Rectal smooth muscle tissue (tissue), 1 donor: ENCODE data around the gene ANAPC10.

Experiments used
- H3K27ac ChIP-seq: one replicate; pipeline ENCODE4 v1.7.0; 2013; ENCODE audit warnings: low read depth, low read length, inconsistent platforms
- H3K27me3 ChIP-seq: one replicate; pipeline ENCODE4 v1.7.0; 2013; ENCODE audit warnings: low read length; ENCODE audit not compliant: control insufficient read depth, insufficient read depth
- H3K36me3 ChIP-seq: one replicate; pipeline ENCODE4 v1.7.0; 2013; ENCODE audit warnings: low read length; ENCODE audit not compliant: control insufficient read depth, insufficient read depth
- H3K4me1 ChIP-seq: one replicate; pipeline ENCODE4 v1.7.0; 2013; ENCODE audit warnings: low read length; ENCODE audit not compliant: control insufficient read depth, insufficient read depth
- H3K4me3 ChIP-seq: one replicate; pipeline ENCODE4 v1.7.0; 2013; ENCODE audit warnings: low read length
- H3K9ac ChIP-seq: one replicate; pipeline ENCODE4 v1.7.0; 2013; ENCODE audit warnings: low read length

Gene ANAPC10

DNA sequence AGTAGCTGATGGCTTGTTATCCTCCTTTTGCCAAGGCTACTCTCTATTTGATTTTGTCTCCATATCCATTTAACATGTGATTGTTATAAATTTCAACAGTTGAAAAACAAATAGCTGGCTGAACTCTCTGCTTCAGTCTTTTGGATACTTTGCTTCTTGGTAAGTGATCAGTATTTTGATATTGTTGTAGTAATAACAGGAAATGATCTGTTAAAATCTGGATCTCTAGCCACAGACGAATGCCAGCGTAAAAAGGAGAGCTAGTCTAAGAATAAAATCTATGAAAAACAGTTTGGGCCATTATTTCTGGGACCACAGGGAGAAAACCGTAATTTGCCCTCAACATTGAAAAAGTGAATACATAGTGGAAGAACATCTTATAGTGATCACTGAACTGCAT lies 113.8 kb downstream of the ANAPC10 start:
- H3K27ac ChIP-seq = no peak overlapping the region
- H3K9ac ChIP-seq = no peak overlapping the region
- H3K4me3 ChIP-seq = no peak overlapping the region
- no peaks in the 10 kb centered on the region for H3K4me1 ChIP-seq
- H3K36me3 ChIP-seq = no peaks in the 10 kb centered on the region
- H3K27me3 ChIP-seq = no peaks in the 10 kb centered on the region

GRCh38 chr4:144975718-144976117 lies 122.3 kb downstream of the ANAPC10 start:
- Histone ChIP-seq H3K36me3 (no peaks in the 10 kb centered on the region), H3K27me3 (no peaks in the 10 kb centered on the region), H3K27ac (no peak overlapping the region), H3K9ac (no peak overlapping the region), H3K4me3 (no peak overlapping the region), H3K4me1 (no peaks in the 10 kb centered on the region)

GRCh38 chr4:144970597-144970996 lies 127.4 kb downstream of the ANAPC10 start:
- no peaks in the 10 kb centered on the region for H3K4me1 ChIP-seq
- no peak overlapping the region for H3K4me3 ChIP-seq
- no peak overlapping the region for H3K9ac ChIP-seq
- H3K27me3 ChIP-seq = no peaks in the 10 kb centered on the region
- H3K27ac ChIP-seq = no peak overlapping the region
- H3K36me3 ChIP-seq = no peaks in the 10 kb centered on the region

GRCh38 chr4:144969821-144970220 lies 128.2 kb downstream of the ANAPC10 start:
- Histone ChIP-seq H3K36me3 (no peaks in the 10 kb centered on the region), H3K4me1 (no peaks in the 10 kb centered on the region), H3K9ac (no peak overlapping the region), H3K4me3 (no peak overlapping the region), H3K27ac (no peak overlapping the region), H3K27me3 (no peaks in the 10 kb centered on the region)

- H3K4me3 ChIP-seq = no peak overlapping the region
- no peaks in the 10 kb centered on the region for H3K36me3 ChIP-seq
- H3K27ac ChIP-seq = no peak overlapping the region
- no peaks in the 10 kb centered on the region for H3K27me3 ChIP-seq
- H3K4me1 ChIP-seq = no peaks in the 10 kb centered on the region
- no peak overlapping the region for H3K9ac ChIP-seq
These were observed 129.4 kb downstream of the ANAPC10 start for GRCh38 chr4:144968606-144969005.

DNA sequence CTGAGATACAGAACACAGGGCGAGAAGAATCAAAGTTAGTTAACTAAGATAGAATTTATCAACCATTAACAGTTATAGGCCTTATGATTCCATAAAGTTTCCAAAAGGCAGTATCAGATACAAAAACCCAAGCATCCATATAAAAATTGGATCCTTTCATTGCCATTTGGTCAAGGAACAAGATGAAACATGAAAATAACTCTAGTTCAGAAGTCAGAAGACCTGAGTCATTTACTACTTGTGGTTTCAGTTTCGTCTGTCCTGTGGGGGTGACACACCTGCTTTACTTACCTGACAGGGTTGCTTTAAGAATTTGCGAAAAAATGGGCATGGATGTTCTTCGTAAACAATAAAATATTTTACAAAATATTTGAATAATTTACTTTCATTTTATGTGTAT lies 130.8 kb downstream of the ANAPC10 start:
- Histone ChIP-seq H3K36me3 (no peaks in the 10 kb centered on the region), H3K4me1 (no peaks in the 10 kb centered on the region), H3K4me3 (no peak overlapping the region), H3K27ac (no peak overlapping the region), H3K27me3 (no peaks in the 10 kb centered on the region), H3K9ac (no peak overlapping the region)

DNA sequence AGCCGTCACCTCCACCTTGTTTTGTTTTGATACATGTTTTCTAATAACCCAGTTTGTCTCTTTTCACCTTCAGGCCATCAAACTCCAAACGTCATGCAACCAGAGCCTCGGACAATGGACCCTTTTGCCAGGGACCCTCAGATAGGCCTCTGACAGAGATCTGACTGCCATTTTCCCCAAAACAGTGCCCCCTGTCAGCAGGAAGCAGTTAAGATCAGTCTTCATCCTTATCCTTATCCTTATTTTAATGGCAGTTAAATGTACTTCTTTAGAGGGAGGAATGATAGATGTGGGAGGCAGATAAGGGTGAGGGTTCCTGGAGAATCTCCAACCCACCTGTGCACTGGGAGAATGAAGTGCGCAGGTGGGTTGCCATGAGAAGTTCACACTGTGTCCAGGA lies 135.7 kb downstream of the ANAPC10 start:
- Histone ChIP-seq H3K4me1 (no peaks in the 10 kb centered on the region), H3K27me3 (no peaks in the 10 kb centered on the region), H3K9ac (no peak overlapping the region), H3K4me3 (no peak overlapping the region), H3K36me3 (no peaks in the 10 kb centered on the region), H3K27ac (no peak overlapping the region)

DNA sequence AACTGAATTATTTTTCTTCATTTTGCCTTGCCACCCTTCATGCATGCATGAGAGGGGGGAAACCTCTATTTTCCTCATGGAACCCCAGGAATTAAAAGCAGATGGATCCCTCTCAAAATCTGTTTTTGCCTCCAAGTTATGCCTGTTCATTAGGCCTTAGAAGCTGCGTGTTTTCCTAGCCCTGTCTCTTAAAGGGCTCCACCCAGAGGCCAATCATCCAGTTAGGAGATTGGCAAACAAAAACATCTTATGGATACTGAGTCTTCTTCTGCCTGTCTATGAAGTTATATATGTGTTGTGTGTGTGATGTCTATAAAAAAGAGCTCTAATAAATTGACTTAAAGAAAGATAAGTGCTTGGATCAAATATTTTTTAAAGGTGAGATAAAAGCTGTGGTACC lies 142.9 kb downstream of the ANAPC10 start:
- Histone ChIP-seq H3K27ac (no peak overlapping the region), H3K4me1 (no peaks in the 10 kb centered on the region), H3K27me3 (no peaks in the 10 kb centered on the region), H3K9ac (no peak overlapping the region), H3K36me3 (no peaks in the 10 kb centered on the region), H3K4me3 (no peak overlapping the region)

DNA sequence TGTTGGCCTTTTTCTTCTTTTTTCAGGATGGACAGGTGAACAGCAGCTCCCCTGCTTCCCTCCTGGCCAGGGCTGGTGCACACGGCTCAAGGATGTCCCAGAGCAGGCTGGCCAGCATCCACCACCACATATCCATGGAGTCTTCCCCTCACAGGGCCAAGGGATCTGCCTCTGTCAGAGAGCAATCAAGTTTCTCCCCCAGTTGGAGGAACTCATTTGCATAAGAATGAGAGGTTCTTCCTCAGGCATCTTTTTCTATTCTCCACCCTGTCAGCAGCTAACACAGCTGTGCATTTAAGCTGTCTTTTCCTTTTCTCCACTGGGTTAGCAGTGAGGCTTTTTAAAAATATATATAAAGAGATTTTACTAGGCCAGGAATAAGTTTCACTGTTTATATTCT lies 143.8 kb downstream of the ANAPC10 start:
- Histone ChIP-seq H3K4me1 (no peaks in the 10 kb centered on the region), H3K27ac (no peak overlapping the region), H3K4me3 (no peak overlapping the region), H3K9ac (no peak overlapping the region), H3K27me3 (no peaks in the 10 kb centered on the region), H3K36me3 (no peaks in the 10 kb centered on the region)

DNA sequence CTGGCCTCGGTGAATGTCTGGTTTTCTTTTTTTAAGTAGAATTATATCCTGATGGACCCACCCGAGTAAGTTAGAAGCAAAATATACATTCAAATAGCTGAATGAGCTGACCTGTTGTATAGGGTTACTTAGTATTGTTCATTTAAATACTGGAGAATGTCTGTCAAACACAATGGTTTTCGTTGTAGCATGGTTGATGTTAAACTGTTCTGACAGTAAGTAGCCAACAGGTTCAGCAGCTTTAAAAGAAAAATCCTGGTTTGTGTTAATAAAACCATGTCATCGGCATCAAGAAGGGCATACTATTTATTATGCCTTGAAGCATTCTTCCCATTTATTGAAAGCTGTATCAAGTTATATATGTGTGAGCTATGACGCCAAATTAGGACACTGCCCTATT lies 149.6 kb downstream of the ANAPC10 start:
- no peaks in the 10 kb centered on the region for H3K4me1 ChIP-seq
- no peaks in the 10 kb centered on the region for H3K36me3 ChIP-seq
- no peak overlapping the region for H3K4me3 ChIP-seq
- H3K27me3 ChIP-seq = no peaks in the 10 kb centered on the region
- no peak overlapping the region for H3K9ac ChIP-seq
- H3K27ac ChIP-seq = no peak overlapping the region

DNA sequence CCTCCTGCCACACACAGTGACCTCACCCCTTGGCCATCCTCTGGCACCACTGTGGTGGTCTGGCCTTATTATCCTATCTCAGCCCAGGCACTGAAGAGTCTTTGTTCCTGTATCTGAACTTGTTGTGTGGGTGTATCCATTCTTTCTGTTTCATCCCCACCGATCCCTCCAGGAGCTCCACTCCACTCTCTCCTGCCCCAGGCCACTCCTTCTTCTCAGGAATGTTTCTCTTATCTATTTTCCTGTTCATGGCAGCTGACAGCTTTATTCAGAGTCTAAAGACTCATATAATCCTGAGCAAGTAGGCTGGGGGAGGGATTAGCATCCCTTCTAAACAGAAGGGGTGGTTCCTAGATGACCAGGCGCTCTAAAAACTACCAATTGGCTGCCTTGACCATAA lies 150.0 kb downstream of the ANAPC10 start:
- no peak overlapping the region for H3K27ac ChIP-seq
- no peak overlapping the region for H3K4me3 ChIP-seq
- no peaks in the 10 kb centered on the region for H3K4me1 ChIP-seq
- no peaks in the 10 kb centered on the region for H3K36me3 ChIP-seq
- no peaks in the 10 kb centered on the region for H3K27me3 ChIP-seq
- H3K9ac ChIP-seq = no peak overlapping the region
